KOPT-K1 (cell line): Measurements from ENCODE around the gene KLK1.

ENCODE experiments used
- H3K27ac ChIP-seq: fragments of 200-600 bp; sonication (generic); 2 replicates; pipeline ENCODE4 v1.5.1; 2016; ENCODE audit warnings: antibody characterized with exemption, mild to moderate bottlenecking, low read depth, low read length; ENCODE audit not compliant: poor library complexity, severe bottlenecking
- H3K36me3 ChIP-seq: fragments of 200-600 bp; sonication (generic); 2 replicates; pipeline ENCODE4 v1.5.1; 2017; ENCODE audit warnings: antibody characterized with exemption, mild to moderate bottlenecking, low read length, moderate library complexity; ENCODE audit not compliant: insufficient read depth
- H3K9me3 ChIP-seq: fragments of 200-600 bp; sonication (generic); 2 replicates; pipeline ENCODE4 v1.5.1; 2017; ENCODE audit warnings: antibody characterized with exemption, low read length, mild to moderate bottlenecking; ENCODE audit not compliant: insufficient read depth, poor library complexity, severe bottlenecking

KLK1 gene

DNA sequence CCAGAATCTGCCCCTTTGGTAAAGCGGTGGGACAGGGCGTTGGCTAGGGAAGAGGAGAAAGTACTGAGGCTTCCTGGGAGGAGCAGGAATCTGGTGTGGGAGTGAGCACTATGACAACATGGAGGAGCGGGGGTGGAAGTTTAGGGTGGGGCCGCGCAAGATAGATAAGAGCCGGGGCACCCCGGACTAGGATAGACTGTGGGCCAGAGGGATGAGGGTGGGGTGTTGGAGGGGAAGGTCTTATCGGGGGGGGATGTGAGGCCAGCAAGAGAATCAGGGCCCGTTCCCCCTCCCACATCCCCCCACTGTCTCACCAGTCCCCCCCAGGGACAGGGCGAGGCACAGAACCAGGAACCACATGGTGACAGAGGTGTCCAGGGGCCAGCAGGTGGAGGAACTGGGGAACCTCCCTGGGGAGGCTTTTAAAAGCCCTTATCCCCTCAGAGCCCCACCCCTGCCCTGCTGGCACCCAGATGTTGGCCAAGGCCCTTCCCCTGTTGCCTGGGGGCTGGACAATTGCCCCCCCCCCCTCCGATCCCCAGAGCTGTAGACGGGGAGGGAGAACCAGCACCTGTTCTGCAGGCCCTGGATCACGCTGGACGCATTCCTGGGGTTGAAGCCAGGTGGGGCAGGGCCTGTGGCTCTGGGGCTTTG, at the start of gene KLK1:
Gene KLK1 (minus strand): TSS at position 399 of the 654 bp plus-strand sequence. CDS start 39 bp downstream, at position 360.
- no peak within 1 kb of the TSS for H3K27ac ChIP-seq
- no peaks in the 10 kb centered on the region for H3K9me3 ChIP-seq
- H3K36me3 ChIP-seq: no peaks in the 10 kb centered on the region

DNA sequence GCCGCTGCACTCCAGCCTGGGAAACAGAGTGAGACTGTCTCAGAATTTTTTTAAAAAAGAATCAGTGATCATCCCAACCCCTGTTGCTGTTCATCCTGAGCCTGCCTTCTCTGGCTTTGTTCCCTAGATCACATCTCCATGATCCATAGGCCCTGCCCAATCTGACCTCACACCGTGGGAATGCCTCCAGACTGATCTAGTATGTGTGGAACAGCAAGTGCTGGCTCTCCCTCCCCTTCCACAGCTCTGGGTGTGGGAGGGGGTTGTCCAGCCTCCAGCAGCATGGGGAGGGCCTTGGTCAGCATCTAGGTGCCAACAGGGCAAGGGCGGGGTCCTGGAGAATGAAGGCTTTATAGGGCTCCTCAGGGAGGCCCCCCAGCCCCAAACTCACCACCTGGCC, 49.5 kb upstream of the KLK1 start, which contains the start of gene KLK2:
Gene KLK2 (plus strand): TSS at position 384 of the 400 bp plus-strand sequence. CDS start 35 bp downstream, outside the sequence.
- Histone ChIP-seq H3K9me3 (no peaks in the 10 kb centered on the region), H3K27ac (no peak within 1 kb of the TSS)

DNA sequence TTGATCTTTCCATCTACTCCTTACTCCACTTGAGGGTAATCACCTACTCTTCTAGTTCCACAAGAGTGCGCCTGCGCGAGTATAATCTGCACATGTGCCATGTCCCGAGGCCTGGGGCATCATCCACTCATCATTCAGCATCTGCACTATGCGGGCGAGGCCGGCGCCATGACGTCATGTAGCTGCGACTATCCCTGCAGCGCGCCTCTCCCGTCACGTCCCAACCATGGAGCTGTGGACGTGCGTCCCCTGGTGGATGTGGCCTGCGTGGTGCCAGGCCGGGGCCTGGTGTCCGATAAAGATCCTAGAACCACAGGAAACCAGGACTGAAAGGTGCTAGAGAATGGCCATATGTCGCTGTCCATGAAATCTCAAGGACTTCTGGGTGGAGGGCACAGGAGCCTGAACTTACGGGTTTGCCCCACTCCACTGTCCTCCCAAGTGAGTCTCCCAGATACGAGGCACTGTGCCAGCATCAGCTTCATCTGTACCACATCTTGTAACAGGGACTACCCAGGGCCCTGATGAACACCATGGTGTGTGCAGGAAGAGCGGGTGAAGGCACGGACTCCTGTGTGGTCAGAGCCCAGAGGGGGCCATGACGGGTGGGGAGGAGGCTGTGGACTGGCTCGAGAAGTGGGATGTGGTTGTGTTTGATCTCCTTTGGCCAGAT, 47.0 kb upstream of the KLK1 start:
- Histone ChIP-seq H3K9me3 (no peaks in the 10 kb centered on the region), H3K27ac (no peak overlapping the region)

More for the DNA sequence above, 49.5 kb upstream of the KLK1 start, which contains the start of gene KLK2:
- H3K36me3 ChIP-seq: no peaks in the 10 kb centered on the region

DNA sequence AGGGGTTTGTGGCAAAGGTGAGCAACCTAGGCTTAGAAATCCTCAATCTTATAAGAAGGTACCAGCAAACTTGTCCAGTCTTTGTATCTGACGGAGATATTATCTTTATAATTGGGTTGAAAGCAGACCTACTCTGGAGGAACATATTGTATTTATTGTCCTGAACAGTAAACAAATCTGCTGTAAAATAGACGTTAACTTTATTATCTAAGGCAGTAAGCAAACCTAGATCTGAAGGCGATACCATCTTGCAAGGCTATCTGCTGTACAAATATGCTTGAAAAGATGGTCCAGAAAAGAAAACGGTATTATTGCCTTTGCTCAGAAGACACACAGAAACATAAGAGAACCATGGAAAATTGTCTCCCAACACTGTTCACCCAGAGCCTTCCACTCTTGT, 45.9 kb upstream of the KLK1 start:
- Histone ChIP-seq H3K9me3 (no peaks in the 10 kb centered on the region), H3K27ac (no peak overlapping the region), H3K36me3 (no peaks in the 10 kb centered on the region)

More for the DNA sequence above, 47.0 kb upstream of the KLK1 start:
- H3K36me3 ChIP-seq: no peaks in the 10 kb centered on the region

DNA sequence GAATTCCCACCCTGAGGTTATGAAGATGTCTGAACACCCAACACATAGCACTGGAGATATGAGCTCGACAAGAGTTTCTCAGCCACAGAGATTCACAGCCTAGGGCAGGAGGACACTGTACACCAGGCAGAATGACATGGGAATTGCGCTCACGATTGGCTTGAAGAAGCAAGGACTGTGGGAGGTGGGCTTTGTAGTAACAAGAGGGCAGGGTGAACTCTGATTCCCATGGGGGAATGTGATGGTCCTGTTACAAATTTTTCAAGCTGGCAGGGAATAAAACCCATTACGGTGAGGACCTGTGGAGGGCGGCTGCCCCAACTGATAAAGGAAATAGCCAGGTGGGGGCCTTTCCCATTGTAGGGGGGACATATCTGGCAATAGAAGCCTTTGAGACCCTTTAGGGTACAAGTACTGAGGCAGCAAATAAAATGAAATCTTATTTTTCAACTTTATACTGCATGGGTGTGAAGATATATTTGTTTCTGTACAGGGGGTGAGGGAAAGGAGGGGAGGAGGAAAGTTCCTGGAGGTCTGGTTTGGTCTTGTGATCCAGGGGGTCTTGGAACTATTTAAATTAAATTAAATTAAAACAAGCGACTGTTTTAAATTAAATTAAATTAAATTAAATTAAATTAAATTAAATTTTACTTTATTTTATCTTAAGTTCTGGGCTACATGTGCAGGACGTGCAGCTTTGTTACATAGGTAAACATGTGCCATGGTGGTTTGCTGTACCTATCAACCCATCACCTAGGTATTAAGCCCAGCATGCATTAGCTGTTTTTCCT, 38.1 kb upstream of the KLK1 start:
- Histone ChIP-seq H3K9me3 (no peaks in the 10 kb centered on the region), H3K27ac (no peak overlapping the region), H3K36me3 (no peaks in the 10 kb centered on the region)

DNA sequence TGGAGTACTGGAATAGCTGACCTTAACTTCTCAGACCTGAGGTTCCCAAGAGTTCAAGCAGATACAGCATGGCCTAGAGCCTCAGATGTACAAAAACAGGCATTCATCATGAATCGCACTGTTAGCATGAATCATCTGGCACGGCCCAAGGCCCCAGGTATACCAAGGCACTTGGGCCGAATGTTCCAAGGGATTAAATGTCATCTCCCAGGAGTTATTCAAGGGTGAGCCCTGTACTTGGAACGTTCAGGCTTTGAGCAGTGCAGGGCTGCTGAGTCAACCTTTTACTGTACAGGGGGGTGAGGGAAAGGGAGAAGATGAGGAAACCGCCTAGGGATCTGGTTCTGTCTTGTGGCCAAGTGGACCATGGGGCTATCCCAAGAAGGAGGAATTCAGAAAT, 37.4 kb upstream of the KLK1 start:
- Histone ChIP-seq H3K36me3 (no peaks in the 10 kb centered on the region), H3K27ac (no peak overlapping the region), H3K9me3 (no peaks in the 10 kb centered on the region)

DNA sequence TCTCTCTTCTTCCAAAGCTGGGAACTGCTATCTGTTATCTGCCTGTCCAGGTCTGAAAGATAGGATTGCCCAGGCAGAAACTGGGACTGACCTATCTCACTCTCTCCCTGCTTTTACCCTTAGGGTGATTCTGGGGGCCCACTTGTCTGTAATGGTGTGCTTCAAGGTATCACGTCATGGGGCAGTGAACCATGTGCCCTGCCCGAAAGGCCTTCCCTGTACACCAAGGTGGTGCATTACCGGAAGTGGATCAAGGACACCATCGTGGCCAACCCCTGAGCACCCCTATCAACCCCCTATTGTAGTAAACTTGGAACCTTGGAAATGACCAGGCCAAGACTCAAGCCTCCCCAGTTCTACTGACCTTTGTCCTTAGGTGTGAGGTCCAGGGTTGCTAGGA, 36.3 kb upstream of the KLK1 start:
- H3K27ac ChIP-seq: no peak overlapping the region
- no peaks in the 10 kb centered on the region for H3K36me3 ChIP-seq

DNA sequence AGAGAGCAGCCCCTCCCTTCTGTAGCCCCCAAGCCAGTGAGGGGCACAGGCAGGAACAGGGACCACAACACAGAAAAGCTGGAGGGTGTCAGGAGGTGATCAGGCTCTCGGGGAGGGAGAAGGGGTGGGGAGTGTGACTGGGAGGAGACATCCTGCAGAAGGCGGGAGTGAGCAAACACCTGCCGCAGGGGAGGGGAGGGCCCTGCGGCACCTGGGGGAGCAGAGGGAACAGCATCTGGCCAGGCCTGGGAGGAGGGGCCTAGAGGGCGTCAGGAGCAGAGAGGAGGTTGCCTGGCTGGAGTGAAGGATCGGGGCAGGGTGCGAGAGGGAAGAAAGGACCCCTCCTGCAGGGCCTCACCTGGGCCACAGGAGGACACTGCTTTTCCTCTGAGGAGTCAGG, 35.3 kb upstream of the KLK1 start:
- H3K27ac ChIP-seq: no peak overlapping the region
- H3K36me3 ChIP-seq: no peaks in the 10 kb centered on the region
- H3K9me3 ChIP-seq: no peaks in the 10 kb centered on the region

More for the DNA sequence above, 36.3 kb upstream of the KLK1 start:
- no peaks in the 10 kb centered on the region for H3K9me3 ChIP-seq

DNA sequence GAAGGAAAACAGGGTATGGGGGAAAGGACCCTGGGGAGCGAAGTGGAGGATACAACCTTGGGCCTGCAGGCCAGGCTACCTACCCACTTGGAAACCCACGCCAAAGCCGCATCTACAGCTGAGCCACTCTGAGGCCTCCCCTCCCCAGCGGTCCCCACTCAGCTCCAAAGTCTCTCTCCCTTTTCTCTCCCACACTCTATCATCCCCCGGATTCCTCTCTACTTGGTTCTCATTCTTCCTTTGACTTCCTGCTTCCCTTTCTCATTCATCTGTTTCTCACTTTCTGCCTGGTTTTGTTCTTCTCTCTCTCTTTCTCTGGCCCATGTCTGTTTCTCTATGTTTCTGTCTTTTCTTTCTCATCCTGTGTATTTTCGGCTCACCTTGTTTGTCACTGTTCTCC, 33.8 kb upstream of the KLK1 start:
- Histone ChIP-seq H3K9me3 (no peaks in the 10 kb centered on the region), H3K36me3 (no peaks in the 10 kb centered on the region), H3K27ac (no peak overlapping the region)

DNA sequence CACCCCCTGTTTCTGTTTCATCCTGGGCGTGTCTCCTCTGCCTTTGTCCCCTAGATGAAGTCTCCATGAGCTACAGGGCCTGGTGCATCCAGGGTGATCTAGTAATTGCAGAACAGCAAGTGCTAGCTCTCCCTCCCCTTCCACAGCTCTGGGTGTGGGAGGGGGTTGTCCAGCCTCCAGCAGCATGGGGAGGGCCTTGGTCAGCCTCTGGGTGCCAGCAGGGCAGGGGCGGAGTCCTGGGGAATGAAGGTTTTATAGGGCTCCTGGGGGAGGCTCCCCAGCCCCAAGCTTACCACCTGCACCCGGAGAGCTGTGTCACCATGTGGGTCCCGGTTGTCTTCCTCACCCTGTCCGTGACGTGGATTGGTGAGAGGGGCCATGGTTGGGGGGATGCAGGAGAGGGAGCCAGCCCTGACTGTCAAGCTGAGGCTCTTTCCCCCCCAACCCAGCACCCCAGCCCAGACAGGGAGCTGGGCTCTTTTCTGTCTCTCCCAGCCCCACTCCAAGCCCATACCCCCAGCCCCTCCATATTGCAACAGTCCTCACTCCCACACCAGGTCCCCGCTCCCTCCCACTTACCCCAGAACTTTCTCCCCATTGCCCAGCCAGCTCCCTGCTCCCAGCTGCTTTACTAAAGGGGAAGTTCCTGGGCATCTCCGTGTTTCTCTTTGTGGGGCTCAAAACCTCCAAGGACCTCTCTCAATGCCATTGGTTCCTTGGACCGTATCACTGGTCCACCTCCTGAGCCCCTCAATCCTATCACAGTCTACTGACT, 31.2 kb upstream of the KLK1 start, which contains the start of gene KLK3:
Gene KLK3 (plus strand): TSS at position 280 of the 775 bp plus-strand sequence. CDS start 41 bp downstream, at position 321.
- no peaks in the 10 kb centered on the region for H3K9me3 ChIP-seq
- H3K36me3 ChIP-seq: no peaks in the 10 kb centered on the region
- H3K27ac ChIP-seq: no peak within 1 kb of the TSS

DNA sequence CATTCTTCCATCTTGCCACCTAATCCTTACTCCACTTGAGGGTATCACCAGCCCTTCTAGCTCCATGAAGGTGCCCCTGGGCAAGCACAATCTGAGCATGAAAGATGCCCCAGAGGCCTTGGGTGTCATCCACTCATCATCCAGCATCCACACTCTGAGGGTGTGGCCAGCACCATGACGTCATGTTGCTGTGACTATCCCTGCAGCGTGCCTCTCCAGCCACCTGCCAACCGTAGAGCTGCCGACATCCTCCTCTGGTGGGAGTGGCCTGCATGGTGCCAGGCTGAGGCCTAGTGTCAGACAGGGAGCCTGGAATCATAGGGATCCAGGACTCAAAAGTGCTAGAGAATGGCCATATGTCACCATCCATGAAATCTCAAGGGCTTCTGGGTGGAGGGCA, 28.0 kb upstream of the KLK1 start:
- Histone ChIP-seq H3K36me3 (no peaks in the 10 kb centered on the region), H3K27ac (no peak overlapping the region), H3K9me3 (no peaks in the 10 kb centered on the region)

DNA sequence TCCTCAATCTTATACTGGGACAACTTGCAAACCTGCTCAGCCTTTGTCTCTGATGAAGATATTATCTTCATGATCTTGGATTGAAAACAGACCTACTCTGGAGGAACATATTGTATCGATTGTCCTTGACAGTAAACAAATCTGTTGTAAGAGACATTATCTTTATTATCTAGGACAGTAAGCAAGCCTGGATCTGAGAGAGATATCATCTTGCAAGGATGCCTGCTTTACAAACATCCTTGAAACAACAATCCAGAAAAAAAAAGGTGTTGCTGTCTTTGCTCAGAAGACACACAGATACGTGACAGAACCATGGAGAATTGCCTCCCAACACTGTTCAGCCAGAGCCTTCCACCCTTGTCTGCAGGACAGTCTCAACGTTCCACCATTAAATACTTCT, 27.2 kb upstream of the KLK1 start:
- no peak overlapping the region for H3K27ac ChIP-seq

DNA sequence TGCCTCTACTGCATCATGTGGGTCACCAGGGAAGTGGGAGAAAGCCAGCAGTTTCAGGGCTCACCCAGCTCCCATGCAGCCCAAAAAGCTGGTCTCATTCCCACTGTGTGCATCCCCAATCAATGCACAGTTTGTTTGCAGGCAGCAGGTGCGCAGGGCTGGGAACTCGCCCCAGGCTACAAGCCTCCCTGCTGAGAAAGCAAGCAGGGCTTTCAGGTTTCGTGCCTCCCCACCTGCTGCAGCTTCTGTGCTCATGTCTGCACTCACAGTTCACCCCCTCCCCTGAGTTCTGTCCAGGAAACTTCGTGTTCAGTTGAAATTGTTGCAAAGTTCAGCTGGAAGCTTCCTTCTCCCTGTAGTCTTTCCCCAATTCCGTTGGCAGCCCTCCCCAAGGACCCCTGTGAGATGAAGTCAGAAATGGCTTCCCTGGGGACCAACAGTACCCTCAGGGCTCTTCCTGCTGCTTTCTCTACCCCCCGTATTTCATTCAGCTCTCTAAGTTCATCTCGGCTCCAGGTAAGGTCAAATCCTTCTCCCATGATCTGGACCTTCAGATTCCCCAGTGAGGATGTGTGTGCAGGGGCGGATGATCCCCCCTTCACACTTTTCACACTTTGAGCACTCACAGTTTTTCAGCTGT, 20.8 kb upstream of the KLK1 start:
- H3K27ac ChIP-seq: no peak overlapping the region
- peaks cover 19% of the 10 kb centered on the region for H3K9me3 ChIP-seq
- no peaks in the 10 kb centered on the region for H3K36me3 ChIP-seq

More for the DNA sequence above, 27.2 kb upstream of the KLK1 start:
- Histone ChIP-seq H3K36me3 (no peaks in the 10 kb centered on the region), H3K9me3 (no peaks in the 10 kb centered on the region)

DNA sequence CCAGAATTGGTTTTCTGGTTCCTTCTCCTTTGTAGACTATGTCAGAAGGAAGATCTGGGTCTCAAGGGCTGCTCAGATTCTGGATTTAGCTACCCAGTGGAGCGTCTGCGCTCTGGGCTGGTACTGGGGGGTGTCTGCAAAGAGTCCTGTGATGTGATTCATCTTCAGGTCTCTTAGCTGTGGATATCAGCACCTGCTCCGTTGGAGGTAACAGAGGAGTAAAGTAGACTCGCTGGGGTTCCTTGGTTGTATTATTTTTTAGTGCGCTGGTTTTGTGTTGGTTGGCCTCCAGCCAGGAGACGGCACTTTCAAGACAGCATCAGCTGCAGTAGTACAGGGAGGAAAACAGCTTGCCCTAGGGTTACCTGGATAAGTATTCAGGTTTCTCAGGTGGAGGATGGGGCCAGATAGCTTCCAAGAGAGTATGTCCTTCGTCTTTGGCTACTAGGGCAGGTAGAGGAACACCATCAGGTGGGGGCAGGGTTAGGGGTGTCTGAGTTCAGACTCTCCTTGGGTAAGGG, 20.2 kb upstream of the KLK1 start:
- Histone ChIP-seq H3K36me3 (no peaks in the 10 kb centered on the region), H3K9me3 (peaks cover 19% of the 10 kb centered on the region), H3K27ac (no peak overlapping the region)
